HG02759 (cell line): ENCODE measurements around the gene SESN3.
"Not testable (repeated sequence)": the region's sequence is repeated elsewhere in the genome, so short reads cannot be mapped to it uniquely, and the experiment has no call there.

Experiments used
- ATAC-seq: cut with Tn5 transposase; IDR thresholded peaks from one replicate; pipeline ENCODE4 v1.9.1; 2021; ENCODE audit warnings: mild to moderate bottlenecking, moderate library complexity; ENCODE audit not compliant: unreplicated experiment

SESN3 gene

DNA sequence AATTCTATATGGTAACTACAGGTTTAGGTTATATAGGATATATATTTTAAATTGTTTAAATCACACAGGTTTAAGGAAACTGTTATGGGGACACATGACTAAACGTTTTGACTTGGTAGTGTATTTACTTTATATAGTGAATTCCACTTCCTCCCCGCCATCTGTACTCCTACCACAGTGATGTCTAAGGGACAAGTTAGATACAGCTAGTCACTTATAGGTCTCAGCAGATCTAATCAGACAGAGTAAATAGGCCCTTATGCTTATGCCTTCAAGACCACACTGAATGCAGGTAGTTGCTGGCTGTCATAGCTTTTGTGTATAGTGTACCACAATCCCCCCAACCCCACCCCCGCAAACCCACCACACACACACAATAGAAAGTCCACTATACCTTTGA, 8.2 kb downstream of the SESN3 start:
- no peak for ATAC-seq

DNA sequence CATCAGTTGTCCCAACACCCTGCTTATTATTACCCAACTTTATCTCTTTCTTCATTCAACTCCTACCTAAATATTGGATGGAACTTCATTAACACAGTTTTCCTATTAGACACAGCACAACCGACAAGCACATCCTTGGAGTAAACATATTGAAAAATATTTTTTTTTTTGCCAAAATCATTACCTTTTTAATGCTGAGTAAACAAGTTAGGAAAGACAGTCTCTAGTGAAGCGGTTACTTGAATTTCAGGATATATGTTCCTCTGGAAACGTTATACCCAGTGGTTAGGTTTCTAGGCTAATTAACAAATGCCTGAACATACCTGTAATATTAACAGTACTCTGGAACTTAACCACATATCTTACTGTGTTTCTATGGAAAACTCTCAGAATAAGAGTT, 11.4 kb downstream of the SESN3 start:
- no peak for ATAC-seq

DNA sequence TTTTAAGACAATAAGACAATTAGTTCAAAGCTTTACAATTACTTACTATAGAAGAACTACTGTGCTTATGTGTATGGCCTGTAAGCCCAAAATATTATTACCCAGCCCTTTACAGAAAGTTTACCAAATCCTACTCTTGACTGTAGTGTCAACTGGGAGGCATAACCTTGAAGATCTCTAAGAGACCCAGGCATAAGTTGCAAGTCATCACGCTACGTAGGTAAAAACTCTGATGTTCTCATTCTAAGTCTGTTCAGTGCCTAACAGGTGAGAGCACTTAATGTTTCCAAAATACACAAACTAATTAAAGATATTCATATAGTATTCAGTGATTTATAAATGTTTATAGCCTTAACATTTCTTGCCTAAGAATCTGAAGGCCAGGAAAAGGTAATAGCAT, 12.9 kb downstream of the SESN3 start:
- ATAC-seq: no peak

DNA sequence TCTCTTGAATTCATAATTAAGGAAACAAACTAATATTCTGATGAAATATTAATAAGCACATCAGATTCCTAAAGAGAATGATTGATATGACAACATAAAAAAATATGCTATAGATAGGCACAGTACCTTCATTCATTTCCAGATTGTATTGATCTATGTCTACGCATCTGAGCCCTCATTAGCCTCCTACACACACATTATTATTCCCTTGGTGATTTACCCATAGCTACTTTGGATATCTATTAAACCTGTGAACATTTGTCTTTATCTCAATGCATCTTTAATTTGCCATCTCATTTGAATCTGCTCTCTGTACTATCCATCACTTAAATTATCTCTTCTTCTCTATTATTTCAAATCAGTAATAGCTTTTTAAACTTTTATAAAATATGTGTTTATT, 18.4 kb downstream of the SESN3 start:
- no peak for ATAC-seq

DNA sequence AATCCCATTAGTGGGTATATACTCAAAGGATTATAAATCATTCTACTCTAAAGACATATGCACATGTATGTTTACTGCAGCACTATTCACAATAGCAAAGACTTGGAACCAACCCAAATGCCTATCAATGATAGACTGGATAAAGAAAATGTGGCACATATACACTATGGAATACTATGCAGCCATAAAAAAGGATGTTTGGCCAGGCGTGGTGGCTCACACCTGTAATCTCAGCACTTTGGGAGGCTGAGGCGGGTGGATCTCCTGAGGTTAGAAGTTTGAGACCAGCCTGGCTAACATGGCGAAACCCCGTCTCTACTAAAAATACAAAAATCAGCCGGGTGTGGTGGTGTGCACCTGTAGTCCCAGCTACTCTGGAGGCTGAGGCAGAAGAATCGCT, 21.5 kb downstream of the SESN3 start:
- not testable (repeated sequence) for ATAC-seq

DNA sequence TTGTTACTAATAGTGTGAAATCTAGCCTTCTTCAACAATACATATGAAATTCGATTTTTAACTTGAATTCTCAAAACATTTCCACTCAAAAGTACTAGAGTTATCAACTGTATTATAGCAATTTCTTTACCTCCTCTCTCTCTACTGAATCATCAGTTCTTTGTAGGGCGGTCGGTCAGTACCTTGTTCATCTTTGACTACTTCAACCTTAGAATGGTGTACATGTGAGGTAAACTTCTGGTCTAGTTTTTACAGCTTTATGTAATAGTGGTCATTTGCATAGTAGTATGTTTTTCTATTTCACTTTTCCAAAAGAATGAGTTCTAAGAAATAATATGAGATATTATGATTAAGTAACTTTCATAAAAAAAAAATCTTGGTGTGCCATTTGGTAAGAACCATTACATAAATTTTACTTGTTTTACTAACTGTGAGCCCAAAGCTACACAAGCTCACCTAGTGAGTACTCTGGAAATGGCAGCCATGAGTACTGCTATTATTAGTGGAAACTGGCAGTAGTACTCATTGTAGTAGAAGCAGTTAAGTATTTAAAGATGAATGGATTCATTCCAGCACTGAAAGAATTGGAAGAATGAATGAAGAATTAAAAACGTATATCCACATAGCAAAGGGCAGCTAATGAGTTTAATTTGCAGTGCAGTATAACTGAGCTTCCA, 30.1 kb downstream of the SESN3 start:
- no peak for ATAC-seq

DNA sequence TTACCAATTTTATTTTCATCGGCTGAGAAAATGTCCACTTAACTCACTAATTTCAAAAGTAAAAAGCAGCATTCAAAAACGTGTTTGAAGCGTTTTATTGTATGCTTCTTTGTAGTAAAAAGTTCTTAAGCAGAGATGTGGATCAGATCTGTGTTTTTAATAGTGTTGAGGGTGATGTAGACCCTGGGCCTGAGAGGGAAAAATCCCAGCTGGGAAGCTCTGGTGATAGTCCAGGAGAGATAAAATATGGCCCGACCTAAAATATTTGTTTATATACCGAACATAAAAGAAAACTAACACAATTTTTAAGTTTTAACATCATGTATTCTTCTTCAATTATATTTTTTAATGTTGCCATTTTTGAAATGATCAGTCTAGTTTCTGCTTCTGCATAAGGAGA, 35.2 kb downstream of the SESN3 start:
- no peak for ATAC-seq

DNA sequence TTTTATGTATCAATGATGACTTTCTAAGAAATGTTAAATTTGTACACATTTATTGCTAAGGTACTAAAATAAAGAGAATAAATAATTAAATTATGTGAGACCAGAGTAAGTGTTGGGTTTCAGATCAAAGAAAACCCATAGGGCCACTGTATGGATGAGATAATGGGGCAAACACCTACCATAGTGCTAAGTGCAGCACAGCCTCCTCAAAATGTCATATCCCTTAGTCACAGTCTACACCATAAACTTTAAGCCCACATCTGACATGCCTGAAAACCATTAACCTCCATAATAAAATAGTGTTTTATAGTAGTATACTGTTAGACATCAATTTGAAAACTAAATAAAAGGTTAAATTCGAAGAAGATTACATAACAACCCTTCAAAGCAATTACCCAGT, 37.5 kb downstream of the SESN3 start:
- ATAC-seq: no peak

DNA sequence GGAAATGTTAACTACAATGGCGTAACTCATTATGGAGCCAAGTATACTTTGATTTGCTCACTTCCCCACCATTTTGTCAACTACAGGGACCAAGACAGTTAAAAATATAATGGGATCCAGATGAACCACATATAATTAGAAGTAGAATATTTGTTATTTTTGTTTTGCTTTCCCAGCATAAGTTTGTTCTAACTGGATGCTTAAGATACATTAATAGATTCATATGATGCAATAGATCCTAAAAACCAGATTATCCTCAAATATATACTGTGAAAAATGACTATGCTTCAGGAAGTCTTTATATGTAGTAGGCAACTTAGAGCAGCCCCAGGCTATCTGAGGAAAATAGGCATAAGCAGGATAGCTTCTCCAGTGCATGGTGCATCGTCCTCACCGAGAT, 38.3 kb downstream of the SESN3 start:
- ATAC-seq: no peak

DNA sequence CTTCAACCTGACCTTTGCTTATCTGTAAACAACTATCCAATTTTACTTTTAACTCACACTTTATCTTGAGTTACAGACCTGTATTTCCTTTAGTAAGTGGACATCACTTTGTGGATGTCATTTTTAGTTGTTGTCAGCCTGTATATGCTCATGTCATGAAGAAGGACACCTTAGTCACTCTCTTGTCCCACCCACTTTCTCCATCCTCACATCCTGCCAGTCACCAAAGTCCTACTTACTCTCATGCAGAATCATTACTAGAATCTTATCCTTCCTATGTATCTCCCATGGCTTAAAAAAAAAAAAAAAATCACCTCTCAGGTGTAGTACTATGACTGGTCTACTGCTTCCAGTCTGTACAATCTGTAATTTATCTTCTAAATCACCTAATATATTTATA, 43.3 kb downstream of the SESN3 start:
- ATAC-seq: no peak

DNA sequence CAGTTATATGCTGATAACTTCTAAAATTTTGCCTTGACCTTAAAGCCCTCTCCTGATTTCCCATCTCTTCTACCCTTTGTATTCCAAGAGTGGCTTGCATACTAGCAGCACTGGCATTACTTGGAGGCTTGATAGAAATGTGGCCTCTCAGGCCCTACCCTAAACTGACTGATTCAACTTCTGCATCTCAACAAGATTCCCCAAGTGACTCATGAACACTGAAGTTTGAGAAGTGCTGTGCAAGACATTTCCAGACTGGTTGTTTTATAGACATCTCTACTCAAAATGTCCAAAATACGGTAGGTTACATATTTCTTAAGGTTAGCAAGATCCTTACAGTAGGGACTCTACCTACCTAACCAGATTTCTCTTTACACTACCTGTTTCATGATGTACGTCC, 48.6 kb downstream of the SESN3 start:
- ATAC-seq: no peak

DNA sequence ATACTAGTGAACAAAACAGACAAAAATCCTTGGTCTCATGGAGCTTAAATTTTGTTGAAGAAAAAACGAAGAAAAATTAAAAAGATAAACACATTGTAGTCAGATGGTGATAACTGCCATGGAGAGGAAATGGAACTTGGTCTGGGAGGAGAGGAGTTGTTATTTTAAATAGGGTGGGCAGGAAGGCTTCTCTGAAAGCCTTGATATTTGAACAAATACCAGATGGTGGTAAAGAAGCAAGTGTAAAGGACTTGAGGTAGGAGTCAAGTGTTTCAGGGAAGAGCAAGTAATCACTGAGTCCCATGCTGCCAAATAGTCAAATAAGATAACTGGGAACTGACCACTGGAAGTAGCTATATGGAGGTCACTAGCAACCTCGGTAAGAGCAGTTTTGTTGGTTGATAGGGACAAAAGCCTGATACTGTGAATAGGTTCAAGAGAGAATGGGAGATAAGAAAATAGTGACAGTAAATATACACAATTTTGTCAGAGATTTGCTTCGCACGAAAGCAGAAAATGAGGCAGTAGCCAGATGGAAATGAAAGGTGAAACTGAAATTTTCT, 55.1 kb downstream of the SESN3 start:
- ATAC-seq: no peak

DNA sequence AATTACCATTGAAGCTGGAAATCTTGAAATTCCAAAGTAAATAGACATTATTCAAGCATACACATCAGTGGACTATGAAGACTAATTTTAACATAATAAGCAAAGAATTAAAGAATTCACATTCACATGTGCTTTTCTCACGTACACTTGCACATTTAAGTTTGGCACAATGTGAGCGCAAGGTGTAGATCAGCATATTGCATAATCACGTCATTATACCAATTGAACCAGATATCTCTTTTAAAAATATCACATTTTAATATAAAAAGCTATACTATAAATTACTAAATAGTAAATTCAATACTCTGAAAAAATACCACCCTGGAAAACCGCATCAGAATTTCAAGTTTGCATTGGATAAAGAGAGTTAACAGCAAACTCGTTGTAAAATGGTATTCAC, 60.7 kb downstream of the SESN3 start:
- no peak for ATAC-seq

DNA sequence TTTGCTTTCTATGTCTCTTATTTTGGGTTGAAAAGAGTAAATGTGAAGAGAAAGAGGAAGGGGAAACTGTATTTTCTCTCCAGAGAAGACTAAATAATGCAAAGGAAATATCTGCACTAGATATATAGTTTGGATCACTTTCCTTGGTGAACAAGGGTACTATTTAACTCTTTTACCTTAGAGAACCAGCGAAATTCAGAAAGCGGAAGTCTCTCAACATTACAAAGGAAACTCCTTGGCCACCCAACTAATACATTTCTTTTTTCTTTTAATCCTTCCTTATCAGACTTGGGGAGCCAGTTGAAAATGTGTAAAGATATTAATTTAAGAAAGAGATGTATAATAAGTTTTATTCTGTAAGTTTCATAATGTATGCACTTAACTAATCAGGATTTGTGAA, 64.2 kb downstream of the SESN3 start:
- no peak for ATAC-seq

DNA sequence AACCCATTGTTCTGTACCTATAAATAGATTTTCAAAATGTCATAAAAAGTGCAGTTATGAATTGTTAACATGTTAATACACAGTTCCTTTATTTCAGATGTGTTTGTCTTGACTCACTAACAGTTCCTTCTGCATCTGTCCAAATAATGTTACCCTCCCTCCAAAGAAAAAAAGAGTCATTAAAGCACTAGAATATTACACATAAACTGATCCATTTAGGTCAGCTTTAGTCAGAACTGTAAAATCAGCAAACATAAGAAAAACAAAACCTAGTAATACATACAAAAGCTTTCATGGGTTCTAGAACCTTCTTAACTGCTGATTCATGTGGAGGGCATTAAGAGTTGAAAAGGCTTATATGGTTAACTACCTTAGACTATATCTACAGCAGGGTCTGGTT, 65.4 kb downstream of the SESN3 start:
- ATAC-seq: no peak

DNA sequence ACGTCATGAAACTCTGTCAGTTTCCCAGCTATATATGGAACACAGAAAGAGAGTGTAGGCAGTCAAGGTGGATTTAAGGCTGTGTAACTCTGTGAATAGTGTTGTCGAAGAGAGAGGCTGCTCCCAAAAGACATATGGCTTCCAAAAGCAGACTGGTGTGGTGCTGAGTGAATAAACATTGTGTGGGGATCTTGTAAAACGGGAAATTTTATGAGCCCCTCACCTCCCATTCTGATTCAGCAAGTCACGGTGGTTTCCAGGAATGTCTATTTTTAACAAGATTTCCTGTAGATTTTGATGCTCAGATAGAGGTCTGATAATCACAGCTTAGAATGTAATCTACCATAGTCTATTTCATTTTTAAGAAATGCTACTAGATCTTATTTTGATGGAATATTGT, 67.9 kb downstream of the SESN3 start:
- ATAC-seq: no peak

DNA sequence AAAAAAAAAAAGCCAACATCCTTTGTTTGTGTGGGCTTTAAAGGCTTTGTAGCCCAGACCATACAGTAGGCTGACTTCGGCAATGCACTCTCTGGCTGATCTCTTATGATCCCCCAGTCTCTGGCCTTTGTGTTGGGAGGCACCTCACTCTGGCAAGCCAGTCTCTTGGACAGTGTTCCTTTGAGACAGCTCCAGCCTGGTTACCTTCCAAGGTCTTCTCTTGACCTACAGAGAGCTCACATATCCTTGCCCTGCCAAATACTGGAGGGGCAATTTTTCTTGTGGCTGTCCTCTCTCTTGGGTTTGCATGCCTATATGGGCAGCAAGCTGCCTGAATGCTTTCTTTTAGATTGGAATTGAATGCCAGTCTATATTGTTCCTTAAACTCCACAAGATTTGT, 69.8 kb downstream of the SESN3 start:
- no peak for ATAC-seq

DNA sequence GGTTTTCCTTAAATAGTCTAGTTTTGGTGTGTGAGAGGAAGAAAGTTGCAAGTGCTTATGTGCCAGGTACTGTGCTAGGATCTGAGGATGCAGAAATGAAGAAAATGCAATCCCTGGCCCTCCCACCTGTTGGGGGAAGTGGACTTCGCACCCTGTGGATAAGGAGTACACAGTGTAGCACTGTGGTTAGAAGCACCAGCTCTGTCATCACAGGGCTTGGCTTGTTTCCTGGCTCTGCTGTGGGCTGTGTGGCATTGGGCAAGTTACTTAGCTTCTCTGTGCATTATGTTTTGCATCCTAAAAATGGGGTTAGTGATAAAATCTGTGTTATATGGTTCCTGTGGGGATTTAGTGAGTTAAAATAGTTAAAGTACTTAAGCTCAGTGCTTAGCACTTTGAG, 73.2 kb downstream of the SESN3 start:
- ATAC-seq: no peak

DNA sequence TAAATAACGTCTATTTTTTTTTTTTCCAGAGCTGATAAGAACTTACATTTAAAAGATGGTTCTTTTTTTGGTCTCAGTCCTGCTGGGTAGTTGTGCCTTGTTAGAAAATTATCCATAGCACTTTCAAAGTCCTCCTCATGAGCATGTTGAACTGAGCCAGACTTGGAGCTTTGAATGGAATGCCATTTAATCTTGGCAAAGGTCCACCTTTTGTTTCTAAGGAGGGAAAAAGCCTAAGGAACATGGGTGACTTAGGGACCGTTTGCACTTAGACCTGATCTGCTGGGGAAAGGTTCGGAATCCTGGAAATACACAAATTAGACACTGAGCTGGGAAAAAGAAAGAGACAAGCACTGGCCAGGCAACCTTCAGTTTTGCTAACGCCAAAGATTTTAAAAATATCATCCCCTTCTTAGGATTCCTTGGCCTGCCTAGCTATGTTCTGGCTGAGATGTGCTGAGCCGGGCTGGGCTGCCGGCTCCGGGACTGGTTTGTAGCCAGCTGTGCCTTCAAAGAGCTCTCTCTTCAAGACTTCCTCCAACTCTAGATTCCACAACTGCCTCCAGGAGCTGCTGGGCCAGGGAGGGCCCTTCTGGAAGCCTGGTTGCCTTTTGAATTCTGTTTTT, 74.0 kb downstream of the SESN3 start:
- no peak for ATAC-seq

DNA sequence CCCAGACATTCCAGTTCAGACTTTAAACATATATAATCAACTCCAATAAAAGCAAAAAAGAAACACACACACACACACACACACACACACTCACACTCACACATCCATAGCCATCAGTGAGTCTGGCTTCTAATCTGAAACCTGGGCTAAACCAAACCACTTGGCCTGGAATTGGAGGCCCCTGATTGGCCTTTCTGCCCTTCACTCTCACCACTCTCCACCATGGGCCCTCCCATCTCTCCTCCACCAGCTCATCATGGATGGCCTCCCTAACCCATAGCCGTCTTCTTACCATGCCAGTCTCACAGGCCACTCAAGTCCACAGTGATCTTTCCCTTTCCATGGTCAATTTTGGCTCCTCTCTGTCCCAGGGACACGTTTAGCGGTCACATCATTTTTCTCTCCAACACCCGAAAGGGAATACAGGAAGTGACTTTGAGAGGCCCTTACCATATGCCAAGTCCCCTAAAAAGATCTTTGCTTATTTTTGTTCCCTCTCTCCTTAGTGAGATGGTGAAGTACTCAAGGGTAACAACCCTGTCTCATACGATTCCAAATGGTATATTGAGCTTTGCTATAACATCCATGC, 74.8 kb downstream of the SESN3 start:
- ATAC-seq: no peak

DNA sequence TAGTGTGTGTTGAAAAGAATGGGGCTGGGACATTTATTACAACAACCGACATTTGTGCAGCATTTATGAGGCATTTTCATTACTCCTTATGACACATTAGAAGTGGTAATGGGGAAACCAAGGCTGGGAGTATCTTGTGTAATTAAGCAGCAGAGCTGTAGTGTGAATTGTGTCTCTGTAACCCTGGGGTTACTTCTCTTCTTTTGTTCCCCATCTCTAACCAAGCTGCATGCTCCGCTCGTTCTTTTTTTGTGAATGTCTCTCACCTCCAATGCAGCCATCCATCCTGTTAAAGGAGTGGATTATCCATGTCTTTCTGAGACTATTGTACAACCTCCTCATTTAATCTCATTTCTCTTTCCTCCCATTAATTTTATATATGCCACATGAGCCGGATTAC, 75.6 kb downstream of the SESN3 start:
- no peak for ATAC-seq

DNA sequence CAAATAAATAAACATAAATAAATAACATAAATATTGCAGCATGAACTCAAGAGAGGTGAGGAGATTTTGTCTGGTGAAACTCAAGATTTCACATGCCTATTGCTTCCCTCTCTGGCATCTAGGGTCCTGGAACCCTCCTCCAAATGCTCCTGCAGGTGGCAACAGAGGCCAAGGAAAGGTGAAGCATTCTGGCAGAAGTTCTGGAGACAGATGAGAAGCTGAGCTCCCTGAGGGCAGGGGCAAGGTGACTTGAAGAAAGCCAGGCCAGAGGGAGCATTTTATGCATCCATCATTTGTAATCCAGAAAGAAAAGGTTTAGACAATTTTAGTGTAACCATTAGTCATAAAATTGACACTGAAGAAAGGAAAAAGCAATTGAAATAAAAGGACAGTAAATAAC, 76.5 kb downstream of the SESN3 start:
- ATAC-seq: no peak
